CD1c-positive myeloid dendritic cell (primary cell): ENCODE data around the gene RIMBP2.

Experiments used
- DNase-seq: peaks from one replicate; pipeline ENCODE4 v3.0.0-alpha.2; 2016; ENCODE audit errors: extremely low spot score

Gene RIMBP2

DNA sequence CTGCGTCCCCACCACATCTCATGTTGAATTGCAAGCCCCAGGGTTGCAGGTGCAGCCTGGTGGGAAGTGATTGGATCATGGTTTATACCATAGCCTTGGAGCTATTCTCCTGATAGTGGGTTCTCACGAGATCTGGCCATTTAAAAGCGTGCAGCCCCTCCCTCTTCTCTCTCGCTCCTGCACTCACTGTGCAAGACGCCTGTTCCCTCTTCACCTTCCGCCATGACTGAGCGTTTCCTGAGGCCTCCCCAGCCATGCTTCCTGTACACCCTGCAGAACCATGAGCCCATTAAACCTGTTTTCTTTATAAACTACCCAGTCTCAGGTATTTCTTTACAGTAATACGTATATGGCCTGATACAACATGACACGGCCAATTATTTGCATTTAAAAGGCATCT is 146.6 kb downstream of the RIMBP2 start:
- no peak for DNase-seq

DNA sequence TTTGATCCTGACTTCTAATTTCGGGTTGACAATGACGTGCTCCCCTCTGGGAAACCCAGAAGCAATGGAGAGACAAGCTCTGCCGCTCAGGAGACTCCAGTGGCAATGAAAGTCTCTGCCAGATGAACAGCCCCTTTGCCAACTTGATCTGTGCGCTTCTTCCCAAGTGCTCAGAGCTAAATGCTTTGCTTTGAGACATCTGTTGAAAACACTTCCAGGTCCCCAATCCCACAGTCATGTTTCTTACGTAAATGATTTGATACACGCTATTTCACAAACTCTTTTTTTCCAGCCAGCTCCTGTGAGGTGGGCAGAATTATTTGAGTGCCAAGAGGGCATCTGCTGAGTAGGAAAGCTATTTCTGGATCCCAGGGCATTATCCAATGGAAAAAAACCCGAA is 147.6 kb downstream of the RIMBP2 start:
- DNase-seq: no peak

DNA sequence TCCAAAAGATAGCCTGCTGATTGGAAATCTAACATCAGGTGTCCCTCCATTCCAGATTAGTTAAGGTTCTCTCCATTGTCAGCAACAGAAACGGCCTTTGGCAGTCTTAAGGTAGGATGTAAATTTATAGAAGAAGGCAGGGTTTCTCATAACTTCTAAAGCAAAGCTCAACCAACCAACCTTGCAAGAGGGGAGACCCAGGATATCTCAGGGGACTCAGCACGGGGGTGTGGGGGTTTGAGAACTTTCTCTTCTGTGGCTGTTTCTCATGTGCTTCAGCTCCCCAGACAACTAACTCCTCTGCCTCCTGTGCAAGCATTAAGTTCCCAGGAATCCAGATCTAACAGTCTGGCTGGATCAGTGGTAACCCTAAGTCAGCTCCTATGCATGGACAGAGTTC is 148.1 kb downstream of the RIMBP2 start:
- DNase-seq: no peak

DNA sequence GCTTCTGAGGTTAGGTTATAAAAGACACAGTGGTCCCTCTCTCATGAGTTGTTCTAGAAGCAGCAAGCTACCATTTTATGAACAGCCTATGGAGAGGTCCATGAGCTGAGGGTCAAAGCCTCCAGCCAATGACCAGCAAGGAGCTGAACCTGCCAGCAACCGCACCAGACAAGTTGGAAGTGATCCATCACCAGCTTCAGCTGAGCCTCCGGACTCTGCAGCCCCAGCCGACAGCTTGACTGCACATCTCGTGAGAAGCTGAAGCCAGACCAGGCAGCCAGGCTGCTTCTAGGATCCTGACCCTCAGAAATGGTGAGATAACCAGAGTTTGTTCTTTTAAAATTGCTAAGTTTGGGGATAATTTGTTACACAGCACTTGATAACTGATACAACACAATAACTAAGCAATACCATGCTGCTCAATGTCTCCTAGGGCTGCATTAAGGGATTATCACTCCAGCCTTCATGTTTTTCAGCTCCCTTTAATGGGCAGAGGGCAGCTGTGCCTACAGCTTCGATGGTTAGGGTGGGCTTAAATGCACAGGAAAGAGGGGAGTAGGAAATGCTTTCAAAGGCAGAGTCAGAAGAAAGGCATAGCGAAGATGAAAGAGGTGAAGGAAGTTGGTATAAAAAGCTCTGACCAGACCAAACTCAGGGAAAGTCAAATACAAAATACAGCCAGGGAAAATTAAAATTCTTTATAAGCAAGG is 149.5 kb downstream of the RIMBP2 start:
- no peak for DNase-seq

DNA sequence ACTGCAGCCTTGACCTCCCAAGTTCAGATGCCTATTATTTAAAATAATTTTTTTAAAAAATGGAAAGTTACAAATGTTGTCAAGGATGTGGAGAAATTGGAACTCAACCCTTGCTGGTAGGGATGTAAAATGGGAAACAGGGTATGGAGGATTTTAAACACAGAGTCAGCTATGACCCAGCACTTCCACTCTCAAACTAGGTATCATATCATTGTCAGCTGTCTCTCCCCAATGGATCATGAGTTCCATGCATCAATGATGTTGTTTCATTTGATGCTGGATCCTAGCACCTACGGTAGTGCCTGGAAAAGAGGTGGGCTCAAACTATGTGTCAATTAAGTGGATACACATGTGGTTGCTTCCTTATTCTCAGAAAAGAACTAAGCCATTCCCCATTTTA is 150.9 kb downstream of the RIMBP2 start:
- DNase-seq: no peak

DNA sequence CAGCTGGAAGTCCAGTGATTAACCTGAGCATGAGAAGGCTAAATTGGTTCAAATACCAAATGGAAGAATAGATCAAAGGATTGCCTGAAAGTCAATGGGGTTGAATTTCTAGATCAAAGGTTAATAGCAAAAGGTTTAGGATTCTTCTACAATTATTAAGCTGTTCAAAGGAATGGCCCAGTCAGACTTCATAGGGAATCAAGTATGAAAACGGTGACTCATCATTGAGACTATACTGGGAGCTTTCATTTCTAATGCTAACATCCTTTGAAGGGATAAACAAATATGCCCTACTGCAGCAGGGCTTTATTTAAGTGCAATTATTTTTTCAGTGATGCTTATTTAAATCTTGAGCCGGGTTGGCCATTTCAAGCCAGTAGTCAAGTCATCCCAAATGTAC is 152.8 kb downstream of the RIMBP2 start:
- no peak for DNase-seq

DNA sequence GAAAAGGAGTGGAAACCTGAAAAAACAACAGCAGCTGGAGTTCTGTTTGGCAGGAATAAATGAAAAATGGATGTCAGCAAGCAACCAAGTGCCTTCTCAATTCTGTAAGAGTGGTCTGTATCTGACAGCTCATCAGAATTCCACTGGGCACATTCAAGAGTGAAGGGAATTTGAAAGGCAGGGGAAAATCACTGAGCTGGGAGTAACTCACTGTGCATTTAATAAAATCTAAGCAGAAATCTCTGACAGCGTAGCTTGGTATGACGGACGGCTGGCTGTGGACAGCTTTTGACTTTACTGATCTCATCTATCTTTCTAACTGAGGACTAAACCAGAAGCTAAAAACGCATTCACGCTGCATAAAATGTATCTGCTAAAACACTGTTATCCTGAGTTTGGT is 153.4 kb downstream of the RIMBP2 start:
- DNase-seq: no peak

DNA sequence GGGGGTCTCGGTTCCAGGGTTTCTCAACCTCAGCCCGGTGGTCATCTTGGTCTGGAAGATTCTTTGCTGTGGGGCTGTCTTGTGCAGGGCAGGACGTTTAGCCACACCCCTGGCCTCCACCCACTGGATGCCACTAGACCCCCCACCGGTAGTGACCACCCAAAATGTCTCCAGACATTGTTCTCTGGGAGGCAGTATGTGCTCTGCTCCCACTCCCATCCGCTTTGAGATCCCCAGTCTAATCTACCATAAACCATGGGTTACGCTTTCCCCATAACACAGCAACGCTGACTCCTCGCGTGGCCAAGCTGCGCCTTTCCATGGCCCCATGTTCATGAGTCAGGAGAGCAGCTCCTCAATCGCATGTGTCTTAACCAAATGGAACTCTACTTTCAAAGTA is 155.8 kb downstream of the RIMBP2 start:
- DNase-seq: no peak

DNA sequence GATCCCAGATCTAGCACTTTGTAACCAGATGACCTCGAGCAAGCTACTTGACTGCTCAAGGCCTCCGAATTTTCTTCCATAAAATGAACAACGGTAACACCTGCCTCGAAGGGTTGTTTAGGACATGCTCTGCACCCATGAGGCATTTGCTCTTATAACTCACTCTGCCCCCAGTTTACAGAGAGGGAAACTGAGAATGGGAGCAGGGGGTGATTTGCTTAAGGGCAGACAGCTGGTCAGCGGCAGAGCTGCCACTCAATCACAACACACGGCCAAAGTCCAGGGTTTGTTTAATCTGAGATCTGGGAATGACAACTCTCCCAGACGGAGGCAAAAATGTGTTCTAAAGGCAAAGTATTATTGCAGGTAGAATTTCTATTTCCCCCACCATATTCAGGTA is 156.3 kb downstream of the RIMBP2 start:
- DNase-seq: no peak

DNA sequence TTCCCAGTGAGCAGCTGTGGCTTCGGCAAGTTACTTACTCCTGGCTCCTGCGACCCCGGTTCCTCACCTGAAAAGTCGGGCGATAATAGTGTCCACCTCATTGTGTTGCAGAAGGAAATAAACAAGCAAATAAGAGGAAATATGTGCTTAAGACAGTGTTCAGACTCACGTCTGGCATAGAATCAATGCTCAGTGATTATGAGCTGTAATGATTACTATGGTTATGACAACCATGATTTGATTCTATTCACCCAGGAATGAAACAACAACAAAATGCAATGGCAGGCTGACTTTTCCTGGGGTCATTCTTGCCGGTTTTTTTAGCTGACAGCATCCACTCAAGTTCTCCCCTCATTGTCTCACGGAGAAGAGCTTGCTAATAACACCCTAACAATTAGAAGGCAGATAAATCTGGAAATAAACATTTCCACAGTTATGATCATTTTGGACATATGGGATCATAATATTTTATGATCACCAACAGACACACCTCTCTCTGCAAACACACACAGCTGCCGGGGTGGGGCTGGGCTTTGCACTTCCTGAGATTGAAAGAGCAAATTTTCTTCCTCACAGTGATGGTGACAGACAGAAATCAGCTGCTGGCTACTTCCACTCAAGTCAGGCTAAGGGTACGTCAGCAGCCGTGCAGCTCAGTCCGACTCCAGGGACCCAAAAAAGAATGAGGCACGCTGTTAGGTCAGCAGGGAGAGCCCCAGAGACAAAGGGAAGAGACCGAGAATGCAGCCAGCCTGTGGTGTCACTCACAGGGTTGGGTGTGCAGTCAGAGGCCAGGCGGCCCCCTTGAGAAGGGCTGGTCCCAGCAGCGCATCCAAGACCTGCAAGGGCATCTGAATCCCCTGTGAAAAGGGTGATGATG is 158.0 kb downstream of the RIMBP2 start:
- DNase-seq: no peak

DNA sequence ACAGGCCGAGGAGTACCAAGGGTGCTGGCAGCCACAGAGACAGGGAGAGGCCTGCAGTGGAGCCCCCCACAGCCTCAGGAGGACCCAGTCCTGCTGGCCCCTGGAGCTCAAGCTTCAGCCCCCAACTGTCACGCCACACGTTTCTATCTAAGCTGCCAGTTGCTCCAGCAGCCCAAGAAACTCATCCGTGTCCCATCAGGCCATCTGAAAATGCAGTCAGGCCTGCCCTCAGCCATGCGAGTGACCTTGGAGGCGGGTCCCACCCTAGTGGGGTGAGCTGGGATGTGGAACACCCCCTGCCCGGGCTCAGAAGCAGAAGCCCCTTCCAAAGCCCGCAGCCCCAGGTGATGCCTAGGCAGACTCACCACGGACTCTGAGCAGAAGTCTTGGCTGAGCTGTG is 158.9 kb downstream of the RIMBP2 start:
- DNase-seq: no peak

DNA sequence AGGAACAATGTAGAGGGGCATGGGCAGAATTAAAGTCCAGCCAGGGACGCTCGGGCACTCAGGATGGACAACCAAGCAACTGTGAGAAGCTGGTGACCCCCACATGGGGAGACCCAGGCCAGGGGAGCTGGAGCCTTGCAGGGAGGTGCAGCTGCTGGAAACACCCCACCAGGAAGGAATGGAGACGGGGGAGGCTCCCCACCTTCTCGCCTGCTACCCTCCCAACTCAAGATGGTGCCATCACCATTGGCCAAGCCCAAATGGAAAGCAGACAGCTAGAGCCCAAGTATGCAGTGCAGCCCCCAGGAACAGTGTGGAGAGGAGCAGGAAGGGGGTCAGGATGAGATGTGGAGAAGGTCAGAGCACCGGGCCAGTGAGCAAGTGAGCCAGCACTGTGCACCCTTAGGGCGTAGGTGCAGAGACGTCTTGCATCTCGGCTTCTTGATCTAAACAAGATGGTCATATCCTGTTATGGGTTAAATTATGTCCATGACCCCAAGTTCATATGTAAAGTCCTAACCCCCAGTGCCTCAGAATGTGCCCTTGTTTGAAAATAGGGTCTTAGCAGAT is 159.5 kb downstream of the RIMBP2 start:
- no peak for DNase-seq

DNA sequence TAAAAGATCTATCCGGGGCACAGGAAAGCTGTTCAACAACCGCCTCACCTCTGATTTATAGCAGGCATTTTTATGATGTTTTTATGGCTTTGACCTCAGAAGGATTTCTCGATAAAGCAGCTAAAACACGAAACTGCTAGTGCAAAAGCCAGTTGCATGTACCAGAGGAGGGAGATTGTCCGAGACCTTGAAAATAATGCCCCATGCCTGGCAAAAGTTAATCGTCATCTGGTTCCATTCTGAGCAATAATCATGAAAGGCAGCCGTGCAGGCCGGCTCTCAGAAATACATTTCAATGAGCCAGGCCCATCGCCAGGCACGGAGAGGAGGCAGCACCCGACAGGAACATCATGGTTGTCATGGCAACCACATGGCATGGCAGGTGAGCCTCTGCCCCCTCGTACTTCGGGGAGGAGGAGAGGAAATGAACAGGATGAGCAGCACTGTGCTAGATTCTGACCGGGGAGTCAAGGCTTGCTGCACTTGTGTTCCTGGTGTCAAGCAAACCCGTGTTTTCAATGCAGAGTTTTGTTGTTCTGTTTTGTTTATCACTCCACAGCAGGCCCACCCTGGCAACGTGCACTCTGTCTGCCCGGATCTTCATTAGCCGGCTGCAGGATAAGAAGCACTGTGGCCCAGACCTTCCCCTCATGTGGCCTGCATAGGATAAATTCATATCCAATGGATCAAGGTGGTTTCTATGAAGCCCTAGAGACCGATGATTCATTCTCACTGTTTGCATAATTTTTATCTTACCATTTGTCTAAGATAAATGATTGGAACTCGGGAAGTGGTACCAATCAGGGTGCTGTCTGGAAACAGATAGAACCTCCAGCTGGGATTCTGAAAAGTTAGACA is 160.2 kb downstream of the RIMBP2 start:
- DNase-seq: no peak

DNA sequence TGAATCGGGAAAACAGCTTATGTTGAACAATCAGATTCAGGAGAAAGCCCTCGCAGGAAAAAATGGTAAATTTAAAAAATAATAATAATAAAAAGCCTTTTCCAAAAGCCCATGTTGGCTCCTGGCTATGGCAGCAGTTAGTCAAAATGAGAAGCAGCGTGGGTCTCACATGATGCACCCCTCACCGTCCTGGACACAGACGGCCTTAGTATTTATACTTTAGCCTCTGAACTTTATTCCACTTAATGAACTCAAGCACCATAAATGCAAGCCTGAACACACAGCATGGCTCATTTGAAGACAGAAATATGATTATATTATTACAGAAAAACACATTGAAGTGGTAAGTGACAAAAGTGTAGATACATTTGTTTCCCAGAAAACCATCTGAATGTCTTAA is 160.9 kb downstream of the RIMBP2 start:
- no peak for DNase-seq

DNA sequence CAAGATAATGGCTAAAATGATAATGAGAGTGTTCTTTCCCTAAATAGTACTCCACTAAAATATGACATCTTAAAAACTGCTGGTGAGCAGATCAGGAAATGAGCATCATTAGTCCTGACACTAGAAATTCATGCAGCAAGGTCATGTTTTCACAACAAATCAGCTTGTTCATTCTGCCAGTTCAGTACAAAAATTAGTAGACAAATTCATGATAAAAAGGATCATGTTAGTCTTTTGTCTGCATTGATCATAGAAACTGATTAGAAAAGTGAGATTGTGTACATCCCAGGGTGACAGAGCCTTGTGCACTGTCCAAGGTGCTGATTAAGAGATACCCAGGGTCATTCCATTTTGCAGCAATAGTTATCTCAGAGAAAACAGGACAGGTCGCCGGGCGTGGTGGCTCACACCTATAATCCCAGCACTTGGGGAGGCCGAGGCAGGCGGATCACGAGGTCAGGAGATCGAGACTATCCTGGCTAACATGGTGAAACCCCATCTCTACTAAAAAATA is 163.6 kb downstream of the RIMBP2 start:
- no peak for DNase-seq

DNA sequence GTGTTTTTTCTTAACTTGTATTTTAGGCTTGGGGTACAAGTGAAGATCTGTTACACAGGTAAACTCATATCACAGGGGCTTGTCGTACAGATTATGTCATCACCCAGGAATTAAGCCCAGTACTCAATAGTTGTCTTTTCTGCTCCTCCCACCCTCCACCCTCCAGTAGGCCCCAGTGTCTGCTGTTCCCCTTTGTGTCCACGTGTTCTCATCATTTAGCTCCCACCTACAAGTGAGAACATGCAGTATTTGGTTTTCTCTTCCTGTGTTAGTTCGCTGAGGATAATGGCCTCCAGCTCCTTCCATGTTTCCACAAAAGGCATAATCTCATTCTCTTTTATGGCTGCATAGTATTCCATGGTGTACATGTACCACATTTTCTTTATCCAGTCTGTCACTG is 166.7 kb downstream of the RIMBP2 start:
- DNase-seq: no peak

DNA sequence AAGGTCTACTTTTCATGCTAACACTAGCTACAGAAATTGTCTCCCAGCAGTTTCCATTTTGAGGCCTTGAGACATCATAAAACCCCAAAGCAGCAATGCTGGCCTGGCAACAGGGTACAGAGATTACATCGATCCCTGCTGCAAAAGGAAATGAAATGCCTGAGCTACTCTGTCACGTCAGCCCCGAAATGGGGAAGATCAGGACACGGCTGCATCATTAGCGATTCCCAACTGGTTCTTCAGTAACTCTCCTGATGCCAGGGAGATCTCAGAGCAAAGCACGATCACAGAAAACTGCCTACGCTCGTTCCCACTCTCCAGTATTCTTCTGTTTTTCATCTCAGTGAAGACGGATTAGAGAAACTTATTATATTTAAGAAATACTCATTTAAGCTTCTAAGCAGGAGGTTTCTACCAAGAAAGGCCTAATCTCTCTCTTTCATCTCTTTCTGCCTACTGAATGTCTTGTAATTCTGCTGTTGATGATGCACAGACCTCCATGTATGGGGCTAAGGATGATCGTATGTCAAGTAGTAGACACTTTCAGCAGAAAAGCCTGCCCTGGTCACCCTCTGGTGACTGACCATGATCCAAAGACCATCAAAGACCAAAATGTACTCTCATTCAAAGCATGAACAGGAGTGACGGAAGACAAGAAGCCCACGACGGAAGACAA is 168.5 kb downstream of the RIMBP2 start:
- no peak for DNase-seq

DNA sequence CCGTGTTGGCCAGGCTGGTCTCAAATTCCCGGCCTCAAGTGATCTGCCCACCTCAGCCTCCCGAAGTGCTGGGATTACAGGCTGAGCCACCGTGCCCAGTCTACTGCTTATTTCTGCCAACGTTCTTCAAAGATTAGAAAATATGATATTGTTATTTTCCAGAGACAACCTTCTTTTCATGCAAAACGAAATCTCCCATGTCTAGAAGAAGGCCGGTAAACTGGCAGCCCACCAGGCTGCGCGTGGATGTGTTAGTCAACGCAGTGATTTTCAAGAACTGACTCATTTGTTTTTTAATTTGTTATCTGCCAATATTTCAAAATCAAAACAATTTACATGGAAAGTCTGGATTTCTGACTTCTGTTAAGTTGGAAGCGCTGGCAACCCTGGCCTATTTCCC is 169.6 kb downstream of the RIMBP2 start:
- DNase-seq: no peak

DNA sequence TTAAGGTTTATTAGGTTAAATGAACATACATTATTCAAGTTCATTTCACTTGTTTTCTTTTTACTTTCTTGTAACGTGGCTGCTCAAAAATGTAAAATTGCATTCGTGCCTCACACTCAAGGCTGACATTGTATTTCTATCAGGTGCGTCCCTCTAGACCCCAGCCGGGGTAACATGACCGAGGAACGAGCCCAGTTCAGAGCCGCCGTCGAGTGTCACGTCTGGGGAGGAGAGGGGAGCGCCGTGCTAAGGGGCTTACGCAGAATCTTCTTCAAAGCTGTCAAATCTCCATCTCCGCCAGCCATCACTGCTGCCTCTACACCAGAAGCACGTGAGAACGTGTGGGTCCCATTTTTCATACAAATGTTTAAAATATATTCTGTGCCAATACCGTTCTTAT is 170.6 kb downstream of the RIMBP2 start:
- DNase-seq: no peak

DNA sequence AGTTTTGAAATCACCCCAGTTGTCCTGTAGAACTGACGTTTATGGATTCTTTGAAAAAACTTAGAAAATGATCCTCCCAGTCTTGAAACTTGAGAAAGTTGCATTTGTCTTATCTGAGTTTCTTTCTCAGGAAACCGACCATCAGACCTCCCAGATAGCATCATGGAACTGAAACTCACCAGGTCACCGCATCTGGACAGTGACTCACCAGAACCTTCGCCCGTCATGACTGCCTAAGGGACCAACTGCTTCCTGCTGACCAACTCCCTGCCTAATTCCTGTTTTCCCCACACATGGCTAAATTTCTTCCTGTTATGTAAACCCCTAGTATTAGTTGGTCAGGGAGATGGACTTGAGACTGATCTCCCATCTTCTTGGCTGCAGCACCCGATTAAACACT is 175.7 kb downstream of the RIMBP2 start:
- no peak for DNase-seq

DNA sequence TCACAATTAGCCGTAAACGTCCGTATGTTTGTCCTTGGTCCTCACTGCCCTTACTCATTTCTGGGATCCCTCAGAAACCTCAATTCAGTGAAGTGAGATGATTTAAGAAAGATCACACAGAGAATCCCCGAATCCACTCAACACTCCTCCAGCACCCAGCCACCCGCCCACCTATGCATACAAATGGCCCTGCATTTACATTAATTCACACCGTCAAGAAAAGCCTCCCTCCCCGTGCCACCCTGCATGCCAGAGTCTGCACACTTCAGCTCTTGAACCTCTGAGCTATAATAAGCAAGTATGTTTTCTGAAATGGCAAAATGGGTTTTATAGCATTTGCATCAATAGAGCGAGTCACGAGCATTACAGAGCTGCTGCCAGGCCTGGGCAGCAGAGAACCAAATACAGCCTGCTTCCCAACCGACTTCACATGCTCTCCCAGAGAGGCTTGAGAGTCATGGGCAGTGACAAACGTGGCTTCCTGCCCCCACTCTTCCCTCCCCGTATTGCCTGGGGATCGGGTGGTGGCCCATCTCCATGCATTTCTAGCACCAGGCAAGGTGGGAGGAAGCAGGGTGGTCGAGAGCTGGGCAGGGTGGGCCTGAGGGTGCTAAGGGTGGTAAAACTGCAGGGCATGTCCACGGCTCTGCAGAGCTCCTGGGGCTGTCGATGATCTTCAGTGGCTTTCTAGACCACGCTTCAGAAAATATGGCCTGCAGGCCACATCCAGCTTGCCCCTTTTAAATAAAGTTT is 177.6 kb downstream of the RIMBP2 start:
- no peak for DNase-seq
